Suprapubic skin (tissue), 3 donors: ENCODE results near the gene LDHAL6A.

Experiments used
- CTCF ChIP-seq, 2 donors: fragments of 200-600 bp in 1 of 2; fragments of 450-650 bp in 1 of 2; sonication (generic) in 1 of 2; IDR thresholded peaks; one replicate each; pipeline ENCODE4 v1.5.1; 2016 to 2019; ENCODE audit warnings: antibody characterized with exemption in 2 of 2, mild to moderate bottlenecking in 1 of 2, moderate library complexity in 1 of 2
- POLR2AphosphoS5 ChIP-seq, 3 donors: sonication (generic); formaldehyde crosslinking; IDR thresholded peaks; one replicate each; pipeline ENCODE4 v1.6.1; 2017; ENCODE audit warnings: antibody characterized with exemption in 3 of 3

GRCh38 chr11:18457450-18457849 lies 1.8 kb downstream of the LDHAL6A start:
- TF ChIP-seq CTCF (IDR thresholded peaks at IDR 0.05) = no peak
- TF ChIP-seq POLR2AphosphoS5 (IDR thresholded peaks at IDR 0.05) = no peak
